HG03095 (cell line): Measurements from ENCODE around the gene FAM210A.
A peak's percentile ranks its signal among the peaks of the same experiment; 100 is the strongest.
"Not testable (repeated sequence)": the region's sequence is repeated elsewhere in the genome, so short reads cannot be mapped to it uniquely, and the experiment has no call there.

Source experiments
- ATAC-seq: cut with Tn5 transposase; IDR thresholded peaks from one replicate; pipeline ENCODE4 v1.9.1; 2021; ENCODE audit warnings: moderate library complexity; ENCODE audit not compliant: unreplicated experiment

The FAM210A gene, protein sequence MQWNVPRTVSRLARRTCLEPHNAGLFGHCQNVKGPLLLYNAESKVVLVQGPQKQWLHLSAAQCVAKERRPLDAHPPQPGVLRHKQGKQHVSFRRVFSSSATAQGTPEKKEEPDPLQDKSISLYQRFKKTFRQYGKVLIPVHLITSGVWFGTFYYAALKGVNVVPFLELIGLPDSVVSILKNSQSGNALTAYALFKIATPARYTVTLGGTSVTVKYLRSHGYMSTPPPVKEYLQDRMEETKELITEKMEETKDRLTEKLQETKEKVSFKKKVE

DNA sequence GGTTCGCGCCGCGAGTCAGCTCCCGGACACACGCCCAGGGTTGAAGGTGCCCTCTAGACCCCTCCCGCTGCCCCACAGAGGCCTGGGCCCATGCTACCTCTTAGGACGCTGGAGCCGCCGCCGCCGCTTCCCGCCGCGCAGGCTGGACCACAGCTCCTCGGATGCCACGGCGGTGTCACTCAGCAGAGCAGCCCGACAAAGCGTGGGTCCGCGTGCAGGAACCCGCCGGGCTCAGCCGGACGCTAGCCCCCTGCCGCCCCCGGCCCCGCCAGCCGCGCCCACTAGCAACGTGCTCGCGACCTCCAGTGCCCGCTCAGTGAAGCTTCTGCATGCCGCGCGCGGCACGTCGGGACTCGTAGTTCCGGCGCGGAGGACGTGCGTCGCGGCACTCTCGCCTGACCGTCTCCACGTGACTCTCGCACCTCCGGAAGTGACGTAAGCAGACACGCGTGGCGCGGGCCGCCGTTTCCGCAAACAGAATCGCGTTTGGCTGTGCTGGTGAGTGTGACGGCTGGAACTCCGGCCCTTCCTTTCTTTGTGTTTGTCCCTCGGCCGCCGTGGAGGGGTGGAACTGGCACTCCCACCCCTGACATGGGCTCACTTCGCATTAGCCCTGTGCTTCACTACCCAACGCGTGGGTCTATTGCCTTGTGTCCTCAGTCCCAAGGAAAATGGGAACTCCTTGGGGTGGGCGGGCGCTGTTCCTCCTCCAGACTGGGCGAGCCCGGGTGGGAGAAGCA lies at the start of gene FAM210A, which contains the start of gene RNMT:
TSS of gene FAM210A (minus strand) at position 327 of the 740 bp plus-strand sequence. CDS start 44,481 bp downstream, outside the sequence.
TSS of gene RNMT (plus strand) at position 442 of the 740 bp plus-strand sequence. CDS start 4,845 bp downstream, outside the sequence.
- ATAC-seq: peak; percentile 94

DNA sequence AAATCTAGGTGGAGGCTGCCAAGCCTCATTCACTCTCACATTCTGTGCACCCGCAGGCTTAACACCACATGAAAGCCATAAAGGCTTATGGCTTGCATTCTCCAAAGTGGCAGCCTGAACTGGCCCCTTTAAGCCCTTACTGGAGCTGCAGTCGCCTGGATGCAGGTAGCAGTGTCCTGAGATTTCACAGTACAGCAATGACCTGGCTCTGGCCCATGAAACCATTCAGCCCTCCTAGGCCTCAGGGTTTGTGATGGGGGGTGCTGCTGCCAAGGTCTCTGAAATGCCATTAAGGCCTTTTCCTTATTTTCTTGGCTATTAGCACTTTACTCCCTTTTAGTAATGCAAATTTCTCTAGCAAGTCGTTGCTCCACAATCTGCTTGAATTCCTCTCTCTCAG lies 48.7 kb upstream of the FAM210A start:
- no peak for ATAC-seq

DNA sequence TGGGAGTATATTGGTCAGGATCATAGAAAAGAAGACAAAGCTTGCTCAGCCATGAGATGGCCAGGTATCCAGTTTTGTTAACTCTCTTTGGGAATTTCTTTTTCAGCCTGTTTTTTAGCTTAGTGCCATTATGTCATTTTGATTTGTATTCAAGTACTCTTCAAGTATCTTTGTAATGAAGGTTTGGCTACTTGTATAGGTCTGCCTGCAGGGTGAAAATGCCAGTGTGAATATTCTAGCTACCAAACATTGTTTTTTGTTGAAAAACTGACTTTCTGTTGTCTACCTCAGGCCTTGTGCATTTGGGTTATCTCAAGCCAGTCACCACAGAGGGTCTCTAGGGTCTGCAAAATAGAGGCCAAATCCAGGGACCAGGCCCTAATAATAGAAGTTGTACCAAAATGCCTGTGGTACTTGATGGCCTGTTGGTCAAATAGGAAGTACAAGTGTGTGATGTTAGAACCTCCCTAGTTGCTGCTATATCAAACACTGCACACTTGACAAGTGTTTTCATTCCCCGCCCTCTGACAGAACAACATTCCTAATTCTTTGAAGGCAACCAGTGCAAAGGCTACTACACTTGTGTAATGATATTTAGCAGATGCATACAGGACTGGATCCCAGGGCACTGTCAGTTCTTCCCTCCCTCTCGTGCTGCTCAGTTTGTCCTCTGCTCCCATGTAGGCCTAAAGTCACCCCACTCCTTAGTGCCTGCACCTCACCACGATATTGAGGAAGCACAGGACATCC lies 36.5 kb upstream of the FAM210A start:
- no peak for ATAC-seq

DNA sequence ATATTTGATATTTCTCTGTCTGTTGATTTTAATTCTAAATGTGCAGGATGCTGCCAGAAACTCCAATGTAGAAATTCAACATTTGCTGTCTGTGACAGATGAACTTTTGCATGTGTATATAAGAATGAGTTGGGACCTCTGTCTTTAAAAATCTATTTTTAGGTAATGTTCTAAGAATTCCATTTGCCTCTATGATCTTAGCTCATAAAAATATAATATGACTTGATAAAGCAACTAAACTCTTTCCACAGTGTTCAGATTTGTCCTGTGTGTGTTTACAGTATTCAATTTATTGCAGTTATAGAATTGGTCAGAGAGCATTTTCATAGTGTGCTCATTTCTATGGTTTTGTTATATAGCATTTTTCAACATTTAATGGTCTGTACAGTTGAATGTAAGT lies 33.7 kb upstream of the FAM210A start:
- ATAC-seq: no peak

DNA sequence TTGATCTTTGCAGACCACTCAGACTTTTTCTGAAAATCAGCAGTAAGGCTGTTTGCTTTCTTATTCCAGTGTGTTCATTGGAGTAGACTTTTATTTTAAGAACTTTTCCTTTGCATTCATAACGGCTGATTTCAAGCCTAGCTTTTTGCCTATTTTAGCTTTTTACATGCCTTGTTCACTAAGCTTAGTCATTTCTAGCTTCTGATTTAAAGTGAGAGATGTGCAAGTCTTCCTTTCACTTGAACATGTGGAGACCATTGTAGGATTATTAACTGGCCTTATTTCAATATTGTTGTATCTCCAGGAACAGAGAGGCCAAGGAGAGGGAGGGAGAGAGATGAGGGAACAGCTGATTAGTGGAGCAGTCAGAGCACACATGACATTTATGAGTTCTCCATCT lies 32.3 kb upstream of the FAM210A start:
- no peak for ATAC-seq

DNA sequence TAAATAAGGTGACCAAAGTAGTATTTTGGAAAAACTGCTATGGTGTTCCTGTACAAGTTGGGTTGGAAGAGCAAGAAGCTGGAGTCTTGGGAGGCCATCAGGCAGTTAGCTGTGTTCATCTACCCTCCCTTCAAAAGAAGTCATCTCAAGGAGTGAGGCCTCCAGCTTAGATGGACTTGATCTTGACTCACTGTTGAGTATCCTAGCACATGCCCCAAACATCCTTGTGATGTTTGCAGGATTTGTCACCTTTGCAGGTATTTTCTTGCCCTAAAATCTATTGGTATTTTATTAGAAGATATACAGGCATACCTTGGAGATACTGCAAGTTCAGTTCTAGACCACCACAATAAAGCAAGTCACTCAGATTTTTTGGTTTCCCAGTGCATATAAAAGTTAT lies 30.3 kb upstream of the FAM210A start:
- no peak for ATAC-seq

DNA sequence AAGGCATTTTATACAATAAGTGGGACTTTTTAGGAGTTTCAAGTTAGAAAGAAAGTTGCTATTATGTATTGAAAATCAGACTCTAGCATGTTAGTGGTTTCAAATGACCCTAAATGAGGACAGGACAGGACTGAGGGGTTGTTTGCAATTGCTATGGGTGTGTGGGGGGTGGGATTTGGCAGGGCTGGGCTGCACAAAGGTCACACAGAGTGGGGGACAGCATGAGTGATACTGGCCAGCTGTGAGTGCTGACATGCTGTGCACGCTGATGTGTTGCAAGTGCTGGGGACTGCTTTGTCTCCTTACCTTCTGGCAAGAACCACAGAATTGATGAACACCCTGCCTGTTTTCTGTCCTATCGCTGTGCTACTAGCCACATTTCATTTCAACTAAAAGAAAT lies 29.9 kb upstream of the FAM210A start:
- ATAC-seq: no peak

DNA sequence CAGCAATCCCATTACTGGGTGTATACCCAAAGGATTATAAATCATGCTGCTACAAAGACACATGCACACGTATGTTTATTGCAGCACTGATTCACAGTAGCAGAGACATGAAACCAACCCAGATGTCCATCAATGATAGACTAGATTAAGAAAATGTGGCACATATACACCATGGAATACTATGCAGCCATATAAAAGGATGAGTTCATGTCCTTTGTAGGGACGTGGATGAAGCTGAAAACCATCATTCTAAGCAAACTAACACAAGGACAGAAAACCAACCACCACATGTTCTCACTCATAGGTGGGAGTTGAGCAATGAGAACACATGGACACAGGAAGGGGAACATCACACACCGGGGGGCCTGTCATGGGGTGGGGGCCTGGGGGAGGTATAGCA lies 25.2 kb upstream of the FAM210A start:
- ATAC-seq: not testable (repeated sequence)

DNA sequence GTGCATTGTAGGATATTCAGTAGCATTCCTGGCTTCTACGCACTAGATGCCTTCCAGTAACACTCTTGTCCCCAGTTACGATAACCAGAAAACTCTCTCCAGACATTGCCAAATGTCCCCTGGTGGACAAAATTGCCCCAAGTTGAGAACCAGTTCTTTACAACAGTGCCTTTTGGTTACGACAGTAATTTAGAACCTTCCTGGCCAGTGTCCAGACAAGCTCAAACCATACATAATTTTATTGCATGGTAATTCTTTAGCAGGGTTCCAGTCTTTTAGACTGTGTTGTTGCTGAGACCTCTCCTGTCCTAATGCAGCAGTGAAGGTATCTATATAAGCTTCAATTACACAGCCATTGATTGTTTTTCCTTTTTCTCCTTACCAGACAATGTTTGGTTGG lies 20.3 kb upstream of the FAM210A start:
- no peak for ATAC-seq

DNA sequence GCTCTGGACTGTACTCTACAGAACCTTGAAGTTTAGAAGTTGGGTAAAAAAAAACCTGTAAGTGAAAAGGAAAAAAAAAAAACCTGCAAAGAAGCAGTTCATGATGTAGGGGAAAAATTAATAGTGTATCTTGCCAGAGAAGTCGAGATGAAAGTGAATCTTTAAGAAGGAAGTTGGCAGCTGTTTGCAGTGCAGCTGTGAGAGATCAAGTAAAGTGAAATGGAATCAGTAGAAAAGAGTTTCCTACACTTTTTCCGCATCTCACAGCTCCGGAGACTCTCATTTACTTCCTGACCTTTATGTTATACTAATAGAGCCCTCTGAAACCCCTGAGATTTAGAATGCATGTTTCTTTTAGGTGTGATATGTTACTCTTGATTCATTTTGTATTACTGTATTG lies 19.3 kb upstream of the FAM210A start:
- no peak for ATAC-seq

DNA sequence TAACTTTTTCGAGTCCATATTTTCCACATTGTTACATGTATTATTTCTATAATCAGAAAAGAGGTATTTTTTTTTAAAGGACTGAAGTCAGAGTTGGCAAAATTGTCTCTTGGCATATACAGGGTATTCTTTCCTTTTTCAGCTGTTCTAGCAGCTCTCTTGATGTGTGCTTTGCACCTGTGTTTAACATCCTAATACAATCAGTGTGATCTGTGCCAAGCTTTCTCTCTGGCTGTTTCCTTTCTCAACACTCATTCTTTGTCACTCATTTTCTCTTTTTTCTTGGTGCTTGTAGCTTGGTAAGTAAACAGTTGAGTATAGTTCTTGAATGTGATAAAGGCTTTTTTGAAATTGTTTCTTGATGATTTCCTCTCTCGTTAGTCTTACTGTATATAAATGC lies 9.3 kb upstream of the FAM210A start:
- ATAC-seq: no peak

DNA sequence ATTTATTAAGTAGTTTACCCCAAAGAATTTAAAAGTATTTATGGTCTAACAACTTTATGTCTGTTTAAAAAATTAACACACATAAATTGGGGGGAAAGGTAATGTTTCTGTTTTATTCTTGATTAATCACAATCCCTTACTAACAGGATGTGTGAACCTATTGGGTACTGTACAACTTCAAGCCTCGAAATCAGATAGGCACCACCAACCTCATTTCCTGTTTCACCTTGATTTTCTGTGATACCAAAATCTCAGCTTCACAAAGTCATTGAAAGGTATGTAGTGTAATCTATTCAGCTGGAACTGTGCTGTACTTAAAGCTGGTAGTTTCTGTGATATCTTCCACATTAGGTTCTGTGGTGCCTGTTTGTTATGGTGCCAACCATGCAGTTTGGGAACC lies 4.1 kb upstream of the FAM210A start:
- ATAC-seq: no peak

DNA sequence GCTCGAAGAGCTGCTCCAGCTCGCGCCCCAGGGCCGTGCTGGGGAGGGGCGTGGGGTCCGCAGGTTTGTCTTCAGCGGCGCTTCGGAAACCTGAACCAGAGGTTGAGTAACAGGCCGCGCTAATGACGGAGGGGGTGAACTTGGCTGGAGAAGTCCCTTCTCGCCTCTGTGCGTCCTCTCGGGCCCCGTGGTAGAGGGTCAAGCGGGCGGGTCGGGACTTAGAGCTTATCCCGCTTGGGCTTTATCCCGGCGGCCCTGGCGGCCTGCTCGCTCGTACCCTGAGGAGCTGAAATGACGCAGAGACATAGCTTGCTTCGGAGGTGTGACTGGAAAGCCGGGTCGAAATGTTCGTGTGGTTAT lies 594 bp upstream of the FAM210A start:
- ATAC-seq: peak; percentile 9

DNA sequence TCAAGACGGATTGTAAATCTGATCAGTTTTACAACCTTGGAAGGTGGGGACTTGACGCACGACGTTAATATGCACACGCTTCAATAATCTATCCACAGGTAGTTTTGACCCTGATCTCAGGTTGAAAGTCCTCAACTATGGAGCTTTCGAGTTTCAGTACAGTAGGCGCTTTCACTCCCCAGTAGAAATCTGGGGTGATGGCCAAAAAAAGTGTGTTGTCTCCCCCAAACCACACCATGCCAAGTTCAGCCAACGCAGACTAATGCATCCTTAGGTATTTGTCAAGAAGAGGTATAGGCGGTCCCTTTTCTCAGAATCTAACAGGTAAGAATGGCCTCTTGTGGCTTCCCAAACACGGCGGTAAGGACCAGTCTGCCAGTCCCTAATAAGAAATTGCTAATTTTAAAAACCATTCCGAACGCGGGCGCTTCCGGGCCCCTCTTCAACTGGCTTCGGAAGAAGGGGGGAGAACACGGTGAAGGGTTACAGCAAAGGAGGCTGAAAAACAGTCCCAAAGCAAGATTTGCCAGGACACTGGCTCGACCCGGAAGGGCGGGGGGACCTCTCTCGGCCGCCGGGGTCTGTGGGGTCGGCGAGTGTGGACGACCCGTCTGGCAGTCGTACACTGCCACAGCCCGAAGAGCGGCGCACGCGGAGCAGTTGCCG lies 659 bp downstream of the FAM210A start:
- peak; percentile 1 for ATAC-seq

DNA sequence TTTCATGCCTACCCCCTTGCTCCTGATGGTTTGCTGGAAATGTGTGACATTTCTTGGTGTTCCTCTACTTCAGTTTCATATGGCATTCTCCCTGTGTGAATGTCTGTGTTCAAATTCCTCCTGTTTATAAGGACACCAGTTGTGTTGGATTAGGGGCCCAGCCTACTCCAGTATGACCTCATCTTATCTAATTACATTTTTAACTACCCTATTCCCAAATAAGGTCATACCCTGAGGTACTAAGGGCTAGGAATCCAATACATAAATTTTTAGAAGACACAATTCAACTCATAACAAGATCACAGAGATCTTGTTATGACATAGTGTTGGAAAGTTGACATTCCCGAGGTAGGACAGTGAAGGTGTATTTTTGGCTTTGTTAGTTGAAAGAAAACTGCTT lies 5.5 kb downstream of the FAM210A start:
- no peak for ATAC-seq

DNA sequence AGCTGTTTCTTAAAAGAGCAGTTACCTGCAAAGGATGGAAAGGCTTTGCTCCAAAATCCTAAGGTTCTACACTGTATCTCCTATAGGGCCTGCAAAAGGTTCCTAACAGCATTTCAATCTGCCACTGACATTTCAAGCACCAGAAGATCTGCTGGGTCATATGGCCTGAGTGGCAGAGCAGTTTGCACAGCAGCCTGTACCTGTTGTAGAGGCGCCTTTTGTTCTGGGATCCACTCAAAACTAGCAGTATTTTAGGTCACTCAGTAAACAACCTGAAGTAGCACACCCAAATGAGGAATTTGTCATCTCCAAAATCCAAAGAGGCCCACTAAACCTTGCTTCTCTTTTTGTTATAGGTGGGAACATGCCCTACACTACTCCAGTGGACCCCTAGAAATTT lies 6.2 kb downstream of the FAM210A start:
- no peak for ATAC-seq

DNA sequence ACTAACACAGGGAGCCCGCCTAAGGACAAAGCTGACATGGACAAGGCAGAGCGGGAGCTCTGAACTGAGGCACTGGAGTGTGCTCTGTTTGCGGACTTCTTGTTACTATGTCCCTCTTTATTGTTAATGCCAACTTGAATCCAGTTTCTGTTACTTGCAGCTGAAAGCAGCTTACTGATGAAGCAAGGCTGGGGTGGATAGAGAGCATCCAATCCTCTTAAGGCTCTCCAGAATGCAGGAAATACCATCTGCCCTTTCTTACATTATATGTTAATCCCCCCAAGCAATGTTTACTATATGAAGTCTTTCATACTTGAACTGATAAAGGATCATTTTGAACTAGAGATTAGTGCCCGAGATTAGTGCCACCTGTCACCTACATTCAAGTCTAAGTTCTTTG lies 9.4 kb downstream of the FAM210A start:
- ATAC-seq: no peak

DNA sequence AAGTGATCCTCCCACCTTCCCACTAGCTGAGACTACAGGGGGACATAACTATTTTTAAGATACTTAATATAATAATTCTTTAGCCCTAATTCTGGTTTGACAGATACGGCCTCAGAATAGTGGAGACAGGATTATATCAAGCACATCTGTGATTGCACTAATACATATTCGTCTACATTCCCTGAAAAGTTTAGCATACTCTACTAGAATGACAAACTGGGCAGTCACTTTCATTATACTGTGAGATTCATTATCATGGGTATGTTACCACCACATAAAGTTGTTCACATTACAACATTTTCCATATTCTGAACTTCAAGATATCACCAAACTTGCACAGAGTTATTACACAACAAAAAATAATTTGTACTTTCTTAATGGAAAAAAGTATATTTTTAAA lies 11.0 kb downstream of the FAM210A start:
- ATAC-seq: no peak

DNA sequence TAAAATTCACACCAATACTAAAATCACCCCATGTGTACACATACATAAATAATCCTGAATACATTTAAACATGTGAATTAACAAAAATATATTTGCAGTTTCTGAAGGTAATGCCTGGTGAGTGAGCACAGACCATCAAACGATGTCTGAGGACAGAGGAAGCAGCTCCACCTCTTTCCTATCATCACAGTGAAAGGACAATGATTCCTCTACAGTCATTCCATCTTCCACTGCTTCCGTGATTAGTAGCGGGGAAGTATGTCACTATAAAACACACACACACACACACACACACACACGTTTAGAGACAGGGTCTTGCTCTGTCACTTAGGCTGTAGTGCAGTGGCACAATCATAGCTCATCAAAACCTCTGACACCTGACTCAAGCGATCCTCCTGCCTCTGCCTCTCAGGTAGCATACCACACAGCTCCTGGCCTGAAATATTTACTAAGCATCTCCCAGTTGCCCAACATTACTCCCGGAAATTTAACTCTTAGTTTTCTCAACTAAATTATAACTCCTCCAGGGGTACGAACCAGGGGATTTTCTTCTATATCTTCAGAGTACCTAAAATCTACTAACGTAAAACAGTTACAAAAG lies 12.8 kb downstream of the FAM210A start:
- ATAC-seq: no peak

DNA sequence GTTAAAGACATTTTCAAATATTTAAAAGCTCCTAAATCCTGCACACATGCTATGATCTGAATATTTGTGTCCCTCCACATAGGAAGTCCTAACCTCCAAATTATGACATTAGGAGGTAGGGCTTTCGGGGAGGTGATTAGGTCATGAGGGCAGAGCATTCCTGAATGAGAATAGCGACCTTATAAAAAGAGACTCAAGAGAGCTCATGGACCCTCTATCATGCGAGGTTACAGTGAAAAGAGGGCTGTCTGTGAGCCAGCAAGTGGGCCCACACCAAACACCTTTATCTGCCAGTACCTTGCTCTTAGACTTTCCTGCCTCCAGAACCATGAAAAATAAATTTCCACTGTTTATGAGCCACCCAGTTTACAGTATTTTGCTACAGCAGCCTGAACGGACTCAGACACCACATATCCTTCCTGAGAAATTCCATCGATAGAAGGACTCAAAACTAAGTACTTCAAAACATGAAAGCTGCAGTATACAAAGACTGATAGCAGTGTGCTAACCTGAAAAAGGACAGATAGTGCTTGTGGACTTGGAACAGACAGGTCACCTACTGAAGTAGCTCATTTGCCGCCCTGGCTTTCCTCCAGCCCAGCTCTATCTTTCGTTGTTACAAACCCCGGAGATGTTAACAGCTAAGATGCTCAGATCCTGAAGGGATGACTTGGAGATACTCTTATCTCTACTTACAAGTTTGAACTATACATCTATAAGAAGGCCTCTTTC lies 13.8 kb downstream of the FAM210A start:
- no peak for ATAC-seq
